ENCODE measurements around the gene NAA15. TPM values are rescaled to one million over a fixed set of nuclear protein-coding genes. Genes with fewer than 3 reads are reported as not detected.

The NAA15 gene
- total and polyA plus RNA-seq, 11 donors, result 8.7 to 50.8 (median 31.3) TPM

- ATAC-seq (no peak), DNase-seq (no peak)
- TF ChIP-seq, protein P1, sequence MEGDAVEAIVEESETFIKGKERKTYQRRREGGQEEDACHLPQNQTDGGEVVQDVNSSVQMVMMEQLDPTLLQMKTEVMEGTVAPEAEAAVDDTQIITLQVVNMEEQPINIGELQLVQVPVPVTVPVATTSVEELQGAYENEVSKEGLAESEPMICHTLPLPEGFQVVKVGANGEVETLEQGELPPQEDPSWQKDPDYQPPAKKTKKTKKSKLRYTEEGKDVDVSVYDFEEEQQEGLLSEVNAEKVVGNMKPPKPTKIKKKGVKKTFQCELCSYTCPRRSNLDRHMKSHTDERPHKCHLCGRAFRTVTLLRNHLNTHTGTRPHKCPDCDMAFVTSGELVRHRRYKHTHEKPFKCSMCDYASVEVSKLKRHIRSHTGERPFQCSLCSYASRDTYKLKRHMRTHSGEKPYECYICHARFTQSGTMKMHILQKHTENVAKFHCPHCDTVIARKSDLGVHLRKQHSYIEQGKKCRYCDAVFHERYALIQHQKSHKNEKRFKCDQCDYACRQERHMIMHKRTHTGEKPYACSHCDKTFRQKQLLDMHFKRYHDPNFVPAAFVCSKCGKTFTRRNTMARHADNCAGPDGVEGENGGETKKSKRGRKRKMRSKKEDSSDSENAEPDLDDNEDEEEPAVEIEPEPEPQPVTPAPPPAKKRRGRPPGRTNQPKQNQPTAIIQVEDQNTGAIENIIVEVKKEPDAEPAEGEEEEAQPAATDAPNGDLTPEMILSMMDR (IDR thresholded peaks at IDR 0.05), result no peak
- no peak for TF ChIP-seq POLR2A (IDR thresholded peaks at IDR 0.05)
- intact Hi-C loops (cut with DNase I), result no loop called here
- no peak overlapping the region for H3K4me3 ChIP-seq
- H3K9me3 ChIP-seq, result peaks cover 0 to 35% (median 11%) of the 10 kb centered on the region in 12 donors
- H3K27ac ChIP-seq, result no peak overlapping the region
- peaks cover 0 to 24% (median 18%) of the 10 kb centered on the region in 9 donors for H3K36me3 ChIP-seq
- no peaks in the 10 kb centered on the region for H3K27me3 ChIP-seq
- peaks cover 0 to 5% (median 0%) of the 10 kb centered on the region in 12 donors for H3K4me1 ChIP-seq
- WGBS, 4 donors, result 89 to 94% (median 91%) methylated on average over 2 of the region's 2 CpGs
These were observed 167.9 kb downstream of the NAA15 start for GRCh38 chr4:139469216-139469615.

Other genes starting within 250 kb of the NAA15 start
- 10 to 100 TPM; 29.7 to 44.2 (median 34.3) TPM for gene ELF2, start 124.3 kb upstream of the NAA15 start, total RNA-seq
- gene ELF2, start 124.3 kb upstream of the NAA15 start, polyA plus RNA-seq, result 10 to 100 TPM; 10.3 to 18.2 TPM
- 1 to 10 TPM in 4 of 9 donors, under 1 TPM in 5; 0.48 to 7.8 (median 0.98) TPM for gene MGARP, start 21.3 kb upstream of the NAA15 start, total RNA-seq
- gene MGARP, start 21.3 kb upstream of the NAA15 start, polyA plus RNA-seq, result 1 to 10 TPM in 1 of 2 donors, under 1 TPM in 1; 0.83 to 1.6 TPM
- gene NDUFC1, start 972 bp downstream of the NAA15 start, total RNA-seq, result 100 to 1,000 TPM in 8 of 9 donors, 10 to 100 TPM in 1; 85.0 to 221 (median 178) TPM
- gene NDUFC1, start 972 bp downstream of the NAA15 start, polyA plus RNA-seq, result 100 to 1,000 TPM; 168 to 376 TPM
- 1 to 10 TPM; 4.8 to 9.4 (median 6.9) TPM for gene RAB33B, start 152.6 kb downstream of the NAA15 start, total RNA-seq
- gene RAB33B, start 152.6 kb downstream of the NAA15 start, polyA plus RNA-seq, result 1 to 10 TPM; 2.3 to 4.1 TPM